PC-3 (cell line): ENCODE data around the gene SLC25A47. TPM values are rescaled to one million over a fixed set of nuclear protein-coding genes. Genes with fewer than 3 reads are reported as not detected.

Experiments used
- ATAC-seq: fragments of 200-7000 bp; cut with Tn5 transposase; 2 replicates; pipeline ENCODE4 v1.9.1; 2020; ENCODE audit warnings: mild to moderate bottlenecking, moderate library complexity
- BruUV-seq: library from RNA; stranded (reverse); fragments of 400-500 nt; replicated peaks from 2 replicates; lab custom pipeline; 2021; lab: Mats Ljungman, UMichigan
- CTCF ChIA-PET: fragments of 300-600 bp; sonication (Branson Sonifier 250); formaldehyde crosslinking; loops from one replicate; lab custom pipeline; 2022; ENCODE audit warnings: antibody characterized with exemption; lab: Charles Lee
- POLR2A ChIA-PET: fragments of 300-600 bp; sonication (Branson Sonifier 250); formaldehyde crosslinking; loops from one replicate; lab custom pipeline; 2022; ENCODE audit warnings: antibody characterized with exemption; ENCODE audit not compliant: unreplicated experiment; lab: Charles Lee
- DNase-seq: peaks from one replicate; pipeline ENCODE4 v3.0.0-alpha.2; 2015
- H2AFZ ChIP-seq: fragments of 300-600 bp; sonication (generic); 2 replicates; pipeline ENCODE4 v1.6.0; 2016; ENCODE audit warnings: antibody characterized with exemption, low read length
- H3F3A ChIP-seq: fragments of 300-600 bp; sonication (generic); one replicate; pipeline ENCODE4 v1.6.0; 2017; ENCODE audit warnings: antibody characterized with exemption, low read length, control low read depth, mild to moderate bottlenecking; ENCODE audit not compliant: unreplicated experiment
- H3K27ac ChIP-seq: fragments of 300-600 bp; sonication (generic); 2 replicates; pipeline ENCODE4 v1.5.1; 2016; ENCODE audit warnings: mild to moderate bottlenecking, low read length
- H3K27me3 ChIP-seq: fragments of 300-600 bp; sonication (generic); 2 replicates; pipeline ENCODE4 v1.6.1; 2016; ENCODE audit warnings: low read length, mixed read lengths
- H3K36me3 ChIP-seq: fragments of 300-600 bp; sonication (generic); 2 replicates; pipeline ENCODE4 v1.6.1; 2016; ENCODE audit warnings: low read depth, mixed run types, low read length, mixed read lengths
- H3K4me1 ChIP-seq: fragments of 300-600 bp; sonication (generic); 2 replicates; pipeline ENCODE4 v1.5.1; 2016; ENCODE audit warnings: low read length; ENCODE audit not compliant: insufficient read depth
- H3K4me2 ChIP-seq: fragments of 300-600 bp; sonication (generic); 2 replicates; pipeline ENCODE4 v1.6.0; 2016; ENCODE audit warnings: low read length
- H3K4me3 ChIP-seq: fragments of 300-600 bp; sonication (generic); 2 replicates; pipeline ENCODE4 v1.5.1; 2016; ENCODE audit warnings: mild to moderate bottlenecking, low read length, mixed read lengths
- H3K79me2 ChIP-seq: fragments of 300-600 bp; sonication (generic); 2 replicates; pipeline ENCODE4 v1.6.1; 2017; ENCODE audit warnings: low read length, mixed read lengths
- H3K9ac ChIP-seq: fragments of 300-600 bp; sonication (generic); 2 replicates; pipeline ENCODE4 v1.6.0; 2016; ENCODE audit warnings: mild to moderate bottlenecking, low read length
- H3K9me2 ChIP-seq: fragments of 300-600 bp; sonication (generic); replicated peaks from 2 replicates; pipeline ENCODE4 v1.6.1; 2016; ENCODE audit warnings: mixed run types, low read length, mixed read lengths
- H3K9me3 ChIP-seq: fragments of 300-600 bp; sonication (generic); 2 replicates; pipeline ENCODE4 v1.6.1; 2016; ENCODE audit warnings: low read length, mixed read lengths
- H4K20me1 ChIP-seq: fragments of 300-600 bp; sonication (generic); 2 replicates; pipeline ENCODE4 v1.6.1; 2016; ENCODE audit warnings: low read length, mixed read lengths
- EZH2 ChIP-seq: fragments of 300-600 bp; sonication (generic); IDR thresholded peaks from one replicate; pipeline ENCODE4 v1.6.1; 2017; ENCODE audit warnings: antibody characterized with exemption, mild to moderate bottlenecking, low read length; ENCODE audit not compliant: unreplicated experiment
- EZH2phosphoT487 ChIP-seq: fragments of 300-600 bp; sonication (generic); IDR thresholded peaks from 2 replicates; pipeline ENCODE4 v1.6.1; 2018; ENCODE audit warnings: mild to moderate bottlenecking, antibody characterized with exemption, low read length, borderline replicate concordance
- intact Hi-C: fragments of 100-400 bp; cut with micrococcal nuclease; formaldehyde crosslinking; loops from 2 replicates; pipeline ENCODE4 v1.9.0; 2023
- total RNA-seq: library from RNA; depleted of rRNA; stranded (reverse); fragments of >200 nt; gene quantifications from 2 replicates; pipeline ENCODE4 v1.2.3, GENCODE V29; 2014
- TF ChIP-seq, protein P1 (sequence below): fragments of 300-600 bp; sonication (generic); conservative IDR thresholded peaks from 2 replicates; pipeline ENCODE4 v1.5.1; 2017; ENCODE audit warnings: antibody characterized with exemption, low read depth, mild to moderate bottlenecking, low read length

Gene SLC25A47
- total RNA-seq, 1 experiment from 2014 or later: 0.07 TPM

DNA sequence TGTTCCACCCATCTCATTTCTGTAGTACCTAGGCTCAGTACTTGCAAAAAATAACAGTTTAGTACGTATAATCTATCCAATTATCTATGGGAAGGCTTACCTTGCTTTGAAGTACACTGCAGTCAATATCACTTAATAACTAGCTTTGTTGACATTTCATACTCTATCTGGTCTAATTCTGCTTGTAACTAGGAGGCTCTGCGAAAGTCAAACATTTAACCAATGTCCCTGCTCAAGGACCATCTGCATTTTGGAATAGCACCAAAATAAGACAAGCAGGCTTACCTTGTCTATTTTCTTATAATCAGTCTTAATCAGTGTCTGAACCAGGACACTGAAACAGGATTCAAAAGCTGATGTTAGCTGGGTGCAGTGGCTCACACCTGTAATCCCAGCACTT lies 39.9 kb downstream of the SLC25A47 start:
- ChIA-PET POLR2A (no interaction called here), CTCF (no interaction called here)
- TF ChIP-seq, protein P1, sequence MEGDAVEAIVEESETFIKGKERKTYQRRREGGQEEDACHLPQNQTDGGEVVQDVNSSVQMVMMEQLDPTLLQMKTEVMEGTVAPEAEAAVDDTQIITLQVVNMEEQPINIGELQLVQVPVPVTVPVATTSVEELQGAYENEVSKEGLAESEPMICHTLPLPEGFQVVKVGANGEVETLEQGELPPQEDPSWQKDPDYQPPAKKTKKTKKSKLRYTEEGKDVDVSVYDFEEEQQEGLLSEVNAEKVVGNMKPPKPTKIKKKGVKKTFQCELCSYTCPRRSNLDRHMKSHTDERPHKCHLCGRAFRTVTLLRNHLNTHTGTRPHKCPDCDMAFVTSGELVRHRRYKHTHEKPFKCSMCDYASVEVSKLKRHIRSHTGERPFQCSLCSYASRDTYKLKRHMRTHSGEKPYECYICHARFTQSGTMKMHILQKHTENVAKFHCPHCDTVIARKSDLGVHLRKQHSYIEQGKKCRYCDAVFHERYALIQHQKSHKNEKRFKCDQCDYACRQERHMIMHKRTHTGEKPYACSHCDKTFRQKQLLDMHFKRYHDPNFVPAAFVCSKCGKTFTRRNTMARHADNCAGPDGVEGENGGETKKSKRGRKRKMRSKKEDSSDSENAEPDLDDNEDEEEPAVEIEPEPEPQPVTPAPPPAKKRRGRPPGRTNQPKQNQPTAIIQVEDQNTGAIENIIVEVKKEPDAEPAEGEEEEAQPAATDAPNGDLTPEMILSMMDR: no peak
- TF ChIP-seq EZH2: no peak
- no peak for TF ChIP-seq EZH2phosphoT487
- Histone ChIP-seq H3K4me1 (no peaks in the 10 kb centered on the region), H3K4me3 (no peak overlapping the region), H3K27ac (no peak overlapping the region), H3K79me2 (no peaks in the 10 kb centered on the region), H3K9me3 (no peaks in the 10 kb centered on the region), H3K4me2 (no peak overlapping the region), H3K9me2 (no peaks in the 10 kb centered on the region), H4K20me1 (no peaks in the 10 kb centered on the region), H3K9ac (no peak overlapping the region), H3K27me3 (no peaks in the 10 kb centered on the region), H3K36me3 (peaks cover 35% of the 10 kb centered on the region), H3F3A (no peaks in the 10 kb centered on the region), H2AFZ (no peak overlapping the region)
- no peak for DNase-seq
- no peak for ATAC-seq
- intact Hi-C loops: no loop called here
- no TSS peak for BruUV-seq

DNA sequence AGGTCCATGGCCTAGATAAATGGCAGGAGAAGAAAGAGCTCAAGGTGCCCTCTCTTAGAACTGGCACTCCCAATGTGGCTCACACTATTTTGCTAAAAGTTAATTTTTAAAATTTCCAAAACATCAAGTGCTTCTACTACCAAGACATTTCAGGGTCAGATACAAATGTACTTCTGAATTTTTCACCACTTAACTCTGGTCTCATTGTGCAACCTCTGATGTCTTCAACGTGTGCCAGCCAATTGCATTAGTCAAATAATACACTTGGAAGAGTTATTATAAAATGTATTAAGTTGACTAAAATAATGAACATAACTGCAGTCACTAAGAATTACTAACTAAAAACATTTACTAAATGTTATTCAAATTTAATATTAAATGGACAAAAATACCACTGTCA lies 41.3 kb downstream of the SLC25A47 start:
- Histone ChIP-seq H3K4me3 (no peak overlapping the region), H3K4me2 (no peak overlapping the region), H3K9me3 (no peaks in the 10 kb centered on the region), H3F3A (no peaks in the 10 kb centered on the region), H3K36me3 (peaks cover 28% of the 10 kb centered on the region), H3K9me2 (no peaks in the 10 kb centered on the region), H3K4me1 (no peaks in the 10 kb centered on the region), H2AFZ (no peak overlapping the region), H3K9ac (no peak overlapping the region), H3K79me2 (no peaks in the 10 kb centered on the region), H3K27ac (no peak overlapping the region), H3K27me3 (no peaks in the 10 kb centered on the region), H4K20me1 (no peaks in the 10 kb centered on the region)
- ChIA-PET POLR2A (no interaction called here), CTCF (no interaction called here)
- intact Hi-C loops: no loop called here
- DNase-seq: no peak
- no peak for TF ChIP-seq EZH2phosphoT487
- TF ChIP-seq, protein P1: no peak
- TF ChIP-seq EZH2: no peak
- ATAC-seq: no peak
- BruUV-seq: no TSS peak

DNA sequence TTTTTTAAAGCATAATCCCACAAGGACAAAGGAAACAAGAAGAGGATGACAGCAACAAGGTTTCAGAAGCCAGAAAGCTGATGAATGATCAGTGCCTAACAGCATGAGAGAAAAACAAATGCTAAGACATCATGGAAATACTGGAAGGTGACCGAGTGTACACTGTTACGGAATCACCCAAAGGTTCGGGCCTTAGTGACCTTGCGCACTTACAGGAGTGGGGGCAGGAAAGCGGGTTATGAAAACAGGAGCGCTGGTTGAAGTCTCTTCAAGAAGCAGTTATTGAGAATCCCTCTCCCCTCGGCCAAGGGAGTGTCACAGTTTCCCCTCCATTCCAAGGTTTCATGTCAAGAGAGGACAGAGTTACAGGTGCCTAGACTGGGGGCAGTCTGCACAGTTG lies 42.6 kb downstream of the SLC25A47 start:
- Histone ChIP-seq H3K36me3 (peaks cover 15% of the 10 kb centered on the region; the same call in 1 of the 2 replicates), H3K9ac (no peak overlapping the region), H3K4me2 (no peak overlapping the region), H3K4me3 (no peak overlapping the region), H3K9me2 (no peaks in the 10 kb centered on the region), H3F3A (no peaks in the 10 kb centered on the region), H3K27ac (no peak overlapping the region), H3K27me3 (no peaks in the 10 kb centered on the region), H3K4me1 (no peaks in the 10 kb centered on the region), H3K79me2 (no peaks in the 10 kb centered on the region), H2AFZ (no peak overlapping the region), H3K9me3 (no peaks in the 10 kb centered on the region), H4K20me1 (no peaks in the 10 kb centered on the region)
- CTCF ChIA-PET: no interaction called here
- DNase-seq (no peak), ATAC-seq (no peak)
- TF ChIP-seq EZH2: no peak
- no peak for TF ChIP-seq EZH2phosphoT487
- TF ChIP-seq, protein P1: no peak
- POLR2A ChIA-PET: no interaction called here
- intact Hi-C loops: no loop called here
- BruUV-seq: no TSS peak
